DMS114 treated with DMSO at 0.1 percent for 48 hours (cell line): ENCODE data around the gene CA10.

Experiments
- DNase-seq: peaks from one replicate; lab custom pipeline; 2025; ENCODE audit not compliant: unreplicated experiment; lab: John Stamatoyannopoulos, UW

CA10 gene

GRCh38 chr17:51733166-51733565 lies 425.3 kb downstream of the CA10 start:
- DNase-seq: no peak

- no peak for DNase-seq
Measured at GRCh38 chr17:51731941-51732722, 426.4 kb downstream of the CA10 start.

- DNase-seq: no peak
Measured at GRCh38 chr17:51730303-51731050, 428.0 kb downstream of the CA10 start.

- no peak for DNase-seq
Measured at GRCh38 chr17:51725185-51725584, 433.3 kb downstream of the CA10 start.

GRCh38 chr17:51724043-51724580 lies 434.4 kb downstream of the CA10 start:
- DNase-seq: no peak

GRCh38 chr17:51722994-51723393 lies 435.5 kb downstream of the CA10 start:
- DNase-seq: no peak

GRCh38 chr17:51721730-51722129 lies 436.8 kb downstream of the CA10 start:
- DNase-seq: no peak

GRCh38 chr17:51720439-51720838 lies 438.1 kb downstream of the CA10 start:
- no peak for DNase-seq

- DNase-seq: no peak
Measured at GRCh38 chr17:51718983-51719382, 439.5 kb downstream of the CA10 start.

- no peak for DNase-seq
Measured at GRCh38 chr17:51711581-51711980, 446.9 kb downstream of the CA10 start.

GRCh38 chr17:51710634-51710979 lies 447.9 kb downstream of the CA10 start:
- DNase-seq: no peak

GRCh38 chr17:51709694-51710633 lies 448.6 kb downstream of the CA10 start:
- no peak for DNase-seq

- DNase-seq: no peak
Measured at GRCh38 chr17:51707216-51707615, 451.3 kb downstream of the CA10 start.

- DNase-seq: no peak
Measured at GRCh38 chr17:51706093-51706492, 452.4 kb downstream of the CA10 start.

- DNase-seq: no peak
Measured at GRCh38 chr17:51703361-51704341, 454.9 kb downstream of the CA10 start.

- no peak for DNase-seq
Measured at GRCh38 chr17:51702963-51703360, 455.6 kb downstream of the CA10 start.

- no peak for DNase-seq
Measured at GRCh38 chr17:51701501-51701900, 457.0 kb downstream of the CA10 start.

GRCh38 chr17:51700011-51700760 lies 458.3 kb downstream of the CA10 start:
- no peak for DNase-seq

- DNase-seq: no peak
Measured at GRCh38 chr17:51699303-51699702, 459.2 kb downstream of the CA10 start.
